ENCODE data around the gene SMIM34.
"Not testable (repeated sequence)": the region's sequence is repeated elsewhere in the genome, so short reads cannot be mapped to it uniquely, and the experiment has no call there.

The SMIM34 gene

DNA sequence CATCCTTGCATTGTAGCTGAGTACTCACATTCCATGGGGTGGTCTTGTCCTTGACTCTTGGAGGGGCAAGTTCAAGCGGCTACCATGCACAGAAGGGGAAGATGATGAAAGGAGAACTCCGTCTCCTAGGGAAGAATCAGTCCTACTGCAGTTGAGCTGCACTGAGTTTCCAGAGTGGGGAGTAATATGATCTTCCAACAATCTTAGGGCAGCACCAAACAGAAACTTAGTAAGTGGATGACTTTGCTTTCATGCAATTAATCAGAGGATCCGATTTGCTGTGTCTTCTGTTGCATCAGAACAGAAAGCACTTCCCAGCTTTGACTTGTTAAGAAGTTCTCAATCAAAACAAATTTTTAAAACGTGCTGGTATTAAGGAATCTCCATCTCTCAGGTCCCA lies at the start of gene SMIM34:
Gene SMIM34 (minus strand): TSS at position 147 of the 400 bp plus-strand sequence. CDS start 112 bp downstream, at position 35.
- DNase-seq = not testable (repeated sequence)

GRCh38 chr21:34467333-34467732 lies 43.6 kb upstream of the SMIM34 start:
- not testable (repeated sequence) for DNase-seq

DNA sequence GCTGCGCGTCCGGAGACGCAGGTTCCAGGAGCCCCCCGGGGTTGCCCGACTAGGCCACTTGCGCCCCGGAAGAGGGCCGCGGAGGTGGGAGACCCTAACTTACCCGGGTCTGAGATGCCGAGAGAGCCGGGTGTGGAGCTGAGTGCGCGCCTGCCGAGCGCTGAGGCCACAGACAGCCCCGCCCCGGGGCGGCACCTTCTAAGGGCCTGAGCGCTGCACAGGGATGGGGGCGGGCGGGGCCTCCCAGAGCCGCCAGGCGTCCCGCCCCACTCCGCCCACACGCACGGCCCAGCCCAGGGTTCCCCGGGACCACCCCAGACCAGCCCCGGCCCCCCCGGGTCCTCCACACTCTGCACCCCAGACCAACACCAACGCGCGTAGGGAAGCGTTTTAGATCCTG lies 35.7 kb upstream of the SMIM34 start:
- DNase-seq = not testable (repeated sequence)

DNA sequence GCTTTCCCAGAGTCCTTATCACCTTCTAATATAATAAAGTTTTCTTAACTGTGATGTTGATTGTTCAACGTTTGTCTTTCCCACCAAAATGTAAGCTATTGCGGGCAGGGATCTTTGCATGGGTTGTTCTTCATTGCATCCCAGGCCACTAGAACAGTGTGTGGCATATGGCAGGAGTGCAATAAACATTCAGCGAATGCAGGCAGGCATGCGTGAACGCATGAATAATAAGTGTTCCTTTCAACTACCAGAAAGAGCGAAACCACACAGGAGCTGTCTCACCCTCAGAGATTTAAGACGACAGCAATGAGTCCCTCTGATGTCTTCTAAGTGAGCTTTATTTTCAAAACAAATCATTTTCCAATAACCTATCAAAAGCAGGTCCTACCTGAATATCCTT lies 34.5 kb upstream of the SMIM34 start:
- not testable (repeated sequence) for DNase-seq

DNA sequence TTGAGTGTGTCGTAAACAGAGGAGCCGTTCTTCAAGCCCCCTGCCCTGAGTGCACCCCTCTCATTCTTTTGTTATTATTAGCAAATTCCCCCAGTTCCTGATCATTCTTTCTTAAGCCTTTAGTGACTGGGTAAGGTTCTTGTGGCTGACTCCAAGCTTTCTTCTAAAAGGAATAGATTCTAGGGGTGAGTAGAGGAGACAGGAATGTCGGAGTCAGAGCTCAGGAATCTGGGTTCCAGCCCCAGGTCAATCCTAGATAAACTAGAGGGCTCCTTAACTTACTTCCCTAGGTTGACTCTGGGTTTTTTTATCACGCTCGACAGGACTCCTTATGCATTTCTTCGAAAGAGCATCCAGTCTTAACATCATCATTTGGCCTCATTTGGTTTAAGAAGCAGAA lies 32.4 kb upstream of the SMIM34 start:
- DNase-seq = not testable (repeated sequence)

- DNase-seq = not testable (repeated sequence)
Measured at GRCh38 chr21:34455628-34456027, 31.9 kb upstream of the SMIM34 start.

- DNase-seq = not testable (repeated sequence)
Measured at GRCh38 chr21:34447018-34447417, 23.3 kb upstream of the SMIM34 start.

DNA sequence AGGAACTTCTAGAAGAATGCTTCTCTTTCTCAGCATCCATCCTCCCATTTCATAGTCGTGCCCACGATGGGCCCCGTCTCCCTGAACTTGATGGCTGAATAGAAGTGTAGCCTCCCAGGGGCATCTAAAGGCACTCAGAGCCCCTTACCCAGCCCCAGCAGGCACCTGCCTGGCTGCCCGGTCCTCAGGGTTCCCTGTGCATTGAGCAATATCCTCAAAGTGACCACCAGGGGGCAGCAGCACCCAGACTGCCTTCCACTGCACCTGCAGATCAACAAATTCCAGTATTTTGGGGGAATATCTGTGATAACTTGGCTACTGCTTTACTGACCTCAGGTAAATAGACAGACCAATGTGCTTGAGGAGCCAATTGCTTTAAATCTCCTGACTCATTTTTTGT lies 19.7 kb upstream of the SMIM34 start:
- not testable (repeated sequence) for DNase-seq

GRCh38 chr21:34429710-34430109 lies 6.0 kb upstream of the SMIM34 start:
- not testable (repeated sequence) for DNase-seq

DNA sequence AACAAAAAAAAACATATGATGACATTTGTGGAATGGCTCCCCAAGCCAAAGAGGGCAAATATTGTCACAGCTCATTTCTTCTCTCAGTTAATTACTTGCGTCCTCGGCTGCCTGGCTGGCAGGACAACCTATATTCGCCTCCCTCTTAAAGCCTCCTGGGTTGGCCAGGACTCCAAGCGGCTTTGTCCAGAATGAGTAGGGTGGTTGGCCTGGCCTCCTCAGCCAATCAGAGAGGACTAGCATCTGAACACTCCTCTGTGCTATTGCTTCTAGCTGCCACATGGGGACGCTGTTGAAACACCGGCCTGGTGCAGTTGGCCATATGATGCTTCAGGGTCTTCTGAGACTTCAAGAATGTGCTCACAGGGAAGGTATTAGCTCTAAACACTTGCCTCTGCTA lies 4.7 kb upstream of the SMIM34 start:
- DNase-seq = not testable (repeated sequence)

- not testable (repeated sequence) for DNase-seq
Measured at GRCh38 chr21:34427339-34427738, 3.6 kb upstream of the SMIM34 start.

DNA sequence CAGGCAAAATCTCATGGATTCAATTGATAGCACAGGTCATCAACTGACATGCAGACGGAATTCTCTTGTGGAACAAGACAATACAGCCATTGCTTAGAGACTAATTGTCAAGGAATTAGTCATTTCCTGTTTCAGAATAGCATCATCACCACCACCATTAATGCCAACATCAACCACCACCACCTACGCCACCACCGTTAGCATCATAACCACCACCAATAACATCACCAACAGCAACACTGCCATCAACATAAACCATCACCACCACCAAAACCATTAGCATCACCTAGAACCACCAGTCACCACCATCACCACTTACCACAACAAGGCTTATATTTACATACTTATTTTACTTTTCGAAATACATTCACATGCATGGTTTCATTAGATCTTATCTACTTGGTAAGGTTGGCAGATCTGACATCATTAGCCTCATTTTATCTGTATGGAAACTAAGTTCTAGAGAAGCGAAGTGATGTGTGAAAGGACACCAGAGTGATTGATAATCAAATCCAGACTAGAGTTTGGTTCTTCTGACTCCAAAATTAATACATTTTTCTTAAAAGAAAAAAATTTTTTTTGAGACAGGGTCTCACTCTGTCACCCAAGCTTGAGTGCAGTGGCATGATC lies 6.2 kb downstream of the SMIM34 start:
- DNase-seq = not testable (repeated sequence)

DNA sequence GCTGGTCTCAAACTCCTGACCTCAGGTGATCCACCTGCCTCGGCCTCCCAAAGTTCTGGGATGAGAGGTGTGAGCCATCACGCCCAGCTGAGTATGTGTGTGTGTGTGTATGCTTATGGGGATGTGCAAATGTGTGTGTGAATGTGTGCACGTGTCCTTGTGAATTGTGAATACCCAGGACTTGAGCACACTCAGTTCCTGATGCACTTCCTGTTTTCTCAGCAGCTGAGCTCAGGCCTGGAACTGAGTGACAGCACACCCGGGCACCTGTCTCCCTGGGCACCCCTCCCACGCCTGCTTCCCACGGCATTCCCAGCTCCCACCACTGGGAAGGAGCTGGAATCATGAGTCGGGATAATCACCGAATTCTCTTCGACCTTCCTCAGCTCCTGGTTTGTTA lies 16.5 kb downstream of the SMIM34 start:
- not testable (repeated sequence) for DNase-seq

- not testable (repeated sequence) for DNase-seq
Measured at GRCh38 chr21:34406676-34407075, 17.1 kb downstream of the SMIM34 start.

GRCh38 chr21:34406102-34406501 lies 17.6 kb downstream of the SMIM34 start:
- not testable (repeated sequence) for DNase-seq

DNA sequence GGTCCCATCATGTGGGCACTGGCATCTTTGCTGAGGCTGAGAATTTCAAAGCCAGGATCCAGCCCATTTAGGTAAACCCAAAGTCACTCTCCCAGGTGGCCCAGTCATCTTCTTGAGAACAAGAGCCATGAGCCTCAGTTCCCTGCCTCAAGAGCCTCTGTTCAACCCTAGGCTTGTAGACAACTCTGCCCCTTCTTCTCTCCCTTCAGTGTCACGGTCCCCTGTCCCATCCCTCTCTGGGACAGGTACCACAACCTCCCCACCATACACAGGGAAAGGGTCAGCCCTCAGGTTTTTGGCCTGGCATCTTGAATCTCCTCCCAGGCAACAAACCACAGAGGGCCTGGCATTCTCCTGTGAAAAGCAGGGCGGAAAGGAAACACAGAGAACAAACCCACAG lies 18.1 kb downstream of the SMIM34 start:
- not testable (repeated sequence) for DNase-seq

- DNase-seq = not testable (repeated sequence)
Measured at GRCh38 chr21:34404742-34405141, 19.0 kb downstream of the SMIM34 start.

GRCh38 chr21:34400522-34400921 lies 23.2 kb downstream of the SMIM34 start:
- DNase-seq = not testable (repeated sequence)

- not testable (repeated sequence) for DNase-seq
Measured at GRCh38 chr21:34383724-34384415, 39.9 kb downstream of the SMIM34 start.

GRCh38 chr21:34383138-34383537 lies 40.6 kb downstream of the SMIM34 start:
- not testable (repeated sequence) for DNase-seq

- not testable (repeated sequence) for DNase-seq
Measured at GRCh38 chr21:34375619-34375972, 48.2 kb downstream of the SMIM34 start.

DNA sequence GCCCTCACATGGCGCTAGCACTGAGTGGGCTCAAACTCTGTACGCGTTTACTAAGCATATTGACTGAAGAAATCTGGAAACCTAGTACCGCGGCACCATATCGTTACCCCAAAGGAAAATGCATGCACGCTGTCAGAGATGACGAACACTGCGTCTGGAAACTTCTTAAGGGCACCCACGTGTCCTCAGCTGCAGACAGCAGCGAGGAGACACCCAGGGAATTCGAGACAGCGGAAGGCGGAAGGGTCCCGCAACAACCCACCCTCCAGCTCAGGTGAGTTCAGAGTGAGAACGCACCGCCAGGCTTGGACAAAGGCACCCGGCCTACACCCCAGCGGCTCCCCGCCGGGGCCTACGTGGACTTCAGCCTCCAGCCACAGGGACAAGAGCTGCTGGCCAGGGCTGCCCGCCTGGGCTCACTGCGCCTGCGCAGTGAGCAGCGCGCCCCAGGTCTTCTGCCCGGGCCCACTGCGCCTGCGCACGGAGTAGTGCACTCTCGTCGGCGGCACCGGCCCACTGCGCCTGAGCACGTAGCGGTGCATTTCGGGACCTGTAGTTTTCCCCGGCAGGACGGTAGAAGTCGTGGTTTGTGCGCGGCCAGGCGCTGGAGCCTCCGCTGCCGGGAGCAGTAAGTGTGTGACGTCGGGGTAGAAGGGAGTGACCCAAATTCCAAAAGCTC lies 48.7 kb downstream of the SMIM34 start, which contains the start of gene SMIM11:
Gene SMIM11 (plus strand): TSS at position 568 of the 679 bp plus-strand sequence. CDS start 3,998 bp downstream, outside the sequence.
- not testable (repeated sequence) for DNase-seq

DNA sequence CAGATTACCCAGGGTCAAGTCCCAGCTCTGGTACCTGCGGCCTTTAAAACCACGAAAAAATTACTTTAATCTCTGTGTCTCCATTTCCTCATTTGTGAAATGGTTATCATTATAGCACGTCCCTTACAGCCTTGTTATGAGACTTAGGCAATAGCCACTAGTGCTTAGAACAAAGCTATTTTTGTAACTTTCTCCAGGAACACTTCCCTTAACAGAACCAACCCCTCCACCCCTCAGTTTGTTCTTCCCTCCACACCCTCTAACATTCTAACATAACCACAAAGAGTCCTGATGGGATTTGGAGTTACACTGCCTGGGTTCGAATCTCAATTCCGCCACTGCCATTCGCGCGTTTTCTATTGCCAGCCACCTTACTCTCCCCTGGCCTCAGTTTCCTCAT lies 49.3 kb downstream of the SMIM34 start:
- not testable (repeated sequence) for DNase-seq

DNA sequence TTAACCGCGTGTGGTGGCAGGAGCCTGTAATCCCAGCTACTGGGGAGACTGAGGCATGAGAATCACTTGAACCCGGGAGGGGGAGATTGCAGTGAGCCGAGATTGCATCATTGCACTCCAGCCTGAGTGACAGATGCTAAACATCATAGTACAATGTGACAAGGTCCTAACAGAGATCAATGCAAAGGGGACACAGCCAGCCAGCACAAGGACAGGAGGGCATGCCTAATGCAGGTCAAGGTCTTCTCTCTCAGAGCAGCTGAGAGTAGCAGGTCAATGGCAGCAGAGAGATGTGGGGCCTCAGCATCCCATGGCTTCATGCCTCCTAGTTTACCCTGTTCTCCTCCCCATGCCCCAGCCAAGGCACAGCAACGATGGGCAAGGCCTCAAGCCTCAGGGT lies 51.4 kb downstream of the SMIM34 start:
- DNase-seq = no peak

Measured in cerebellar nuclear complex (tissue), 1 donor.